Liver (tissue), 9 donors: ENCODE results near the gene MLX. TPM values are rescaled to one million over a fixed set of nuclear protein-coding genes. Genes with fewer than 3 reads are reported as not detected.
A peak's percentile ranks its signal among the peaks of the same experiment; 100 is the strongest.

Experiments used
- DNase-seq: peaks from one replicate; pipeline ENCODE4 v3.0.0-alpha.2; 2017; ENCODE audit warnings: low spot score
- H3K27ac ChIP-seq, 2 donors: one replicate each; pipeline ENCODE4 v1.7.0; 2013; ENCODE audit warnings: inconsistent platforms in 2 of 2, low read length in 2 of 2, control low read depth in 1 of 2, low read depth in 1 of 2, mild to moderate bottlenecking in 1 of 2
- H3K27me3 ChIP-seq, 4 donors: one replicate each; pipeline versions ENCODE4 v1.6.1 to v1.7.0; 2013; ENCODE audit warnings: low read length in 3 of 4, inconsistent platforms in 1 of 4, mild to moderate bottlenecking in 1 of 4, moderate library complexity in 1 of 4; ENCODE audit not compliant: control insufficient read depth in 4 of 4, insufficient read depth in 4 of 4
- H3K36me3 ChIP-seq, 4 donors: one replicate each; pipeline versions ENCODE4 v1.6.1 to v1.7.0; 2013; ENCODE audit warnings: low read length in 3 of 4, mild to moderate bottlenecking in 3 of 4, low read depth in 1 of 4, moderate library complexity in 1 of 4; ENCODE audit not compliant: control insufficient read depth in 4 of 4, insufficient read depth in 3 of 4
- H3K4me1 ChIP-seq, 4 donors: one replicate each; pipeline versions ENCODE4 v1.6.1 to v1.7.0; 2013; ENCODE audit warnings: low read length in 3 of 4, mild to moderate bottlenecking in 3 of 4, moderate library complexity in 1 of 4; ENCODE audit not compliant: control insufficient read depth in 4 of 4, insufficient read depth in 4 of 4
- H3K4me3 ChIP-seq, 3 donors: one replicate each; pipeline versions ENCODE4 v1.6.1 to v1.7.0; 2013; ENCODE audit warnings: low read length in 3 of 3, control low read depth in 1 of 3, low read depth in 1 of 3, mild to moderate bottlenecking in 1 of 3
- H3K9ac ChIP-seq, 2 donors: one replicate each; pipeline ENCODE4 v1.7.0; 2013; ENCODE audit warnings: low read length in 2 of 2, mild to moderate bottlenecking in 2 of 2, moderate library complexity in 2 of 2, control low read depth in 1 of 2, low read depth in 1 of 2
- H3K9me3 ChIP-seq, 4 donors: one replicate each; pipeline versions ENCODE4 v1.6.1 to v1.7.0; 2013; ENCODE audit warnings: low read length in 3 of 4; ENCODE audit not compliant: control insufficient read depth in 4 of 4
- FOXA1 ChIP-seq: IDR thresholded peaks from 2 replicates; pipeline ENCODE4 v1.6.1; 2016; ENCODE audit warnings: antibody characterized with exemption
- JUND ChIP-seq, 2 donors: IDR thresholded peaks; 2 replicates each; pipeline ENCODE4 v1.6.1; 2016; ENCODE audit warnings: antibody characterized with exemption in 2 of 2
- MAX ChIP-seq: IDR thresholded peaks from 2 replicates; pipeline ENCODE4 v1.6.1; 2016; ENCODE audit warnings: antibody characterized with exemption
- SP1 ChIP-seq: IDR thresholded peaks from 2 replicates; pipeline ENCODE4 v1.6.1; 2018; ENCODE audit warnings: antibody characterized with exemption, mild to moderate bottlenecking
- TAF1 ChIP-seq: conservative IDR thresholded peaks from 2 replicates; pipeline ENCODE4 v1.6.1; 2016; ENCODE audit warnings: antibody characterized with exemption, mild to moderate bottlenecking
- YY1 ChIP-seq: IDR thresholded peaks from 2 replicates; pipeline ENCODE4 v1.6.1; 2016; ENCODE audit warnings: antibody characterized with exemption, mild to moderate bottlenecking
- ZBTB33 ChIP-seq: IDR thresholded peaks from 2 replicates; pipeline ENCODE4 v1.6.1; 2016; ENCODE audit warnings: antibody characterized with exemption
- WGBS: extraction: QIAGEN DNeasy Blood & Tissue Kit; methylation state at CpG from one replicate; pipeline ENCODE4 v1.1.7; 2013; 5-methylcytosine and 5-hydroxymethylcytosine counted together
- polyA plus RNA-seq, 2 donors: library from polyadenylated mRNA; stranded (reverse) in 1 of 2; unstranded in 1 of 2; fragments of 200-250 nt in 1 of 2; fragments of >200 nt in 1 of 2; fragmentation: Nextera tagmentation in 1 of 2; extraction: Ambion mirVana in 1 of 2; gene quantifications; one replicate each; pipeline versions ENCODE4 v1.2.1 to v1.2.3, GENCODE V29; 2013 to 2015
- total RNA-seq, 2 donors: library from RNA; depleted of rRNA; stranded (reverse); fragments of >200 nt; gene quantifications; one replicate each; pipeline ENCODE4 v1.2.3, GENCODE V29; 2014
- donor health status: healthy.
- donor health status: healthy.
- donor health status: healthy.
- donor health status: healthy.
- donor health status: healthy.

The MLX gene
- total and polyA plus RNA-seq, 4 donors: 19.4 to 40.0 (median 32.1) TPM

- Histone ChIP-seq H3K9ac (peak overlapping the region in 1 of 2 donors; percentile 3), H3K27ac (peak overlapping the region in 1 of 2 donors; percentile 75), H3K9me3 (no peaks in the 10 kb centered on the region), H3K4me3 (no peak overlapping the region), H3K27me3 (no peaks in the 10 kb centered on the region), H3K36me3 (peaks cover 7 to 28% (median 20%) of the 10 kb centered on the region in 4 donors), H3K4me1 (peaks cover 15 to 75% (median 59%) of the 10 kb centered on the region in 4 donors)
- DNase-seq: no peak
- TF ChIP-seq TAF1 (no peak), MAX (no peak), JUND (IDR thresholded peaks at IDR 0.05) (no peak), SP1 (no peak), ZBTB33 (no peak)
- 94% methylated on average over 16 of the region's 16 CpGs for WGBS
Measured at GRCh38 chr17:42565523-42566214, 1.2 kb upstream of the MLX start.

- peak overlapping the region; percentile 75 to 90 for H3K27ac ChIP-seq
- WGBS: 44% methylated on average over 28 of the region's 28 CpGs
- H3K9ac ChIP-seq: peak overlapping the region in 1 of 2 donors; percentile 3
- no peak for DNase-seq
- peaks cover 14 to 81% (median 62%) of the 10 kb centered on the region in 4 donors for H3K4me1 ChIP-seq
- H3K4me3 ChIP-seq: peak overlapping the region; percentile 1 to 70 (median 25)
- H3K27me3 ChIP-seq: no peaks in the 10 kb centered on the region
- peaks cover 7 to 28% (median 21%) of the 10 kb centered on the region in 4 donors for H3K36me3 ChIP-seq
- TF ChIP-seq MAX (no peak), YY1 (peak; percentile 19)
- no peaks in the 10 kb centered on the region for H3K9me3 ChIP-seq
Measured at GRCh38 chr17:42566215-42566882, 551 bp upstream of the MLX start.

GRCh38 chr17:42568341-42569111 is 1.6 kb downstream of the MLX start:
- no peak for TF ChIP-seq FOXA1
- no peak for DNase-seq
- H3K9ac ChIP-seq: no peak overlapping the region
- peaks cover 13 to 71% (median 57%) of the 10 kb centered on the region in 4 donors for H3K4me1 ChIP-seq
- no peak overlapping the region for H3K27ac ChIP-seq
- WGBS: 88% methylated on average over 14 of the region's 14 CpGs
- H3K27me3 ChIP-seq: no peaks in the 10 kb centered on the region
- H3K4me3 ChIP-seq: no peak overlapping the region
- H3K36me3 ChIP-seq: peaks cover 11 to 46% (median 36%) of the 10 kb centered on the region in 4 donors
- H3K9me3 ChIP-seq: no peaks in the 10 kb centered on the region
